Measurements from ENCODE around the gene ICAM2.

The ICAM2 gene
- total RNA-seq, result 58.2 to 84.7 (median 76.1) reads per million in 4 donors

GRCh38 chr17:64020056-64020766, at the start of gene ICAM2:
TSS of gene ICAM2 (minus strand) at chr17:64020633. CDS start at chr17:64006691, 13,942 bp downstream.
- DNase-seq, result peak; percentile 86 to 98 (median 93)

DNA sequence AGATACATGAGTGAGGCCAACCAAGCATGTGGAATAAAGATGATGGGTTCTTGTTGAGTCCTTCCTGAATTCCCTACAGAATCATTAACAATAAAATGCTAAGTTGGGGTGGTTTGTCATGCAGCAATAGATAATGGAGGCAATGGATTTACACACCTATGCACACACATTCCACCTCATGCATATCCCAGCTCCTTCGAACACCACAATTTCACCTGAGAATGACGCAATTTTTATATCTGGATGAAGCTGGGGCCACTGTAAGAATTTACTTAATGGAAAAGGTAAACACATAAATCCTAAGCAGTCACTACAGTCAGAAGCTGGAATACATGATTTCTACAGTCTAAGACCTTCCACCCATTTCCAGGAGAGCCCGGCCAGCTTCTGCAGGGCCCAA, 49.8 kb upstream of the ICAM2 start:
- no peak for DNase-seq

DNA sequence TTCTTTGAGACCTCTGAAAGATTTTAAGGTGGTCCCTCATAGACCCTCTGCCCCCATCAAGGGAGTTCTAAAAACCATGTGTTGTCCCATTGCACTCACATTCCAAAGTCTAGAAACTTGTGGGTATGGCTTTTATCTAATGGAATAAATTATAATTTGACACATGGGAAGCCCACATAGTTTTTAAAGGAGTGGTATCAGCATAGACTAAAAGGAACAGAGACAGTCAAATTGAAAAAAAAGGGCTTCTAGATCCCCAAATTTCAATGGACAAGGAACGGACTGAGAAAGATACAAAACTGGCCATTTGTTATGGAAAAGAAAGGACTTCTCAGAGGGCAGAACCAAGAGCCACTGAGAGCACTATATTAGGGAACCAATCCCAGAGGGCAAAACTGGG, 48.7 kb upstream of the ICAM2 start:
- DNase-seq, result no peak

- peak in 1 of 5 donors; percentile 38 for DNase-seq
Measured at GRCh38 chr17:64067657-64068056, 47.2 kb upstream of the ICAM2 start.

- peak in 3 of 5 donors; percentile 30 to 77 (median 39) for DNase-seq
Measured at GRCh38 chr17:64066716-64067115, 46.3 kb upstream of the ICAM2 start.

DNA sequence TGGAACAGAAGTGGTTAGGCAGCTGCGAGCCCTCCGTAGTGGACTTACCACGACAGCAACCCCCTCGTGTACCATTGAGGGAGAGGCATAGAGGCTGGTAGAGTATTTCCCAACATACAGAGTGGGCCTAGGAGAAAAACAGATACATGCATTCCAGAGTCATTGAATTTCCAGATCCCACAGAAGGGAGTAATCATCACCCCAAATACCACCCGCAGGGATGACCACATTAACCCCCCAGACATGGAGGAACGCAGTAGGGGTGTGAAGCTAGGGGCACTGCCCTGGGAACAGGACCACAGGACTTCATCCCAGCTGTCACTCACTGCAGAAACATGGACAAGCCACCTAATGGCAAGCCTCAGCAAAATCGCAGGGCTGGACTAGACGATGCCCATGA, 44.7 kb upstream of the ICAM2 start:
- DNase-seq, result no peak

GRCh38 chr17:64064331-64064730, 43.9 kb upstream of the ICAM2 start:
- DNase-seq, result no peak

DNA sequence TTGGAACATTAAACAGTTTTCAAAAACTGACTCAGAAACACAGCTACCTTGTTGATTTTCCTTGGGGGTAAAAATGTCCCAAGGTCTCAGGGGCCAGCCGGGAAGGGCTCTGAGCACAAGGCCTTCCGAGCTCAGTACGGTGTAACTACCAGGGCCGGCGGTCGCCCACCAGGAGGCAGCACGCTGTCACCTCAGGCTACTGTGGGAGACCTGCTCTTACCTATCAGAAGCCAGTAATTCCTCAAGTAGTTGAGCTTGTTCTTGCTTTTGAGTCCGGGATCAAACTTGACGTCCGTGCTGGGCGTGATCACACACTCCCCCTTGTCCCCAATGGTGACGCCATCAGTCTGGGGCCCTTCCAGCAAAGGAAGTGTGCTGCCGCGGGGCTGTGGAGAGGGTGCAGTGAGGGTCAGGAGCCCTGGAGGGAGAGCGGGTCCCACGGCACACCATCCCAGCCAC, 43.4 kb upstream of the ICAM2 start:
- peak in 4 of 5 donors; percentile 36 to 47 (median 40) for DNase-seq

- DNase-seq, result peak in 1 of 5 donors; percentile 38
Measured at GRCh38 chr17:64063088-64063487, 42.7 kb upstream of the ICAM2 start.

- peak in 1 of 5 donors; percentile 64 for DNase-seq
Measured at GRCh38 chr17:64061178-64061898, 40.9 kb upstream of the ICAM2 start.

DNA sequence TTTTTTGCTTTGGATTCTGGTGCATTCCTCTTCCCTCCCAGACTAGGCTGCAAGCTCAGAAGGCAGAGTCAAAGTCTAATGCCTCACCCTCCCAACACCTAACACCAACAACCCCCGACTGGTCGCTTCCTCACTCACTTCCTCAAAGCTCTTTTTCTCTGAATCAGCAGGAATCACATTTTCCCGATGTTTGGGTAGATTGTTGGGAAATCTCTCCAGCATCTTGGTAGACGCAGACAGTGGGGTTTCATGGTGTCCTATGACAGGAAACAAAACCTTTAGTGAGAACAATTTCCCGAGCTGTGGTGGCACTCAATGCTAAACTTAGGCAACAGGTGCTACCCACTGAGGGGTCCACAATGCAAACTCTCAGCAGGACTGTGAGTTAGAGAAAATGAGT, 39.9 kb upstream of the ICAM2 start:
- no peak for DNase-seq

DNA sequence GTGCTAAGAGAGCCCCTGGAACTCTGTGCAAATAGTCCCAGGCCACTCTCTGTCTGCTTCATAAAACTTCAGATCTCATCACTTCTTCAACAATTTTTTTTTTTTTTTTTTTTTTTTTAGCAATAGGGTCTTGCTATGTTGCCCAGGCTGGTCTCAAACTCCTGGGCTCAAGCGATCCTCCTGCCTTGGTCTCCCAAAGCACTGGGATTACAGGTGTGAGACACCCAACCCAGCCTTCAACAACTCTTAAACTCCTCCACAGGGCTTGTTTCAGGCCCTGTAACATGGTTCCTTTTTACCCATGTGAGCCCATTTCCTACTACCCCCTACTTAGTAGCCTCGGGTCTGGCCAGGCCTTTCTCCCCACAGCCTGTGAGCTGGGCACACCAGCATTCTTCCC, 39.3 kb upstream of the ICAM2 start:
- no peak for DNase-seq

GRCh38 chr17:64058621-64059020, 38.2 kb upstream of the ICAM2 start:
- no peak for DNase-seq

GRCh38 chr17:64057701-64058263, 37.3 kb upstream of the ICAM2 start:
- no peak for DNase-seq

- no peak for DNase-seq
Measured at GRCh38 chr17:64056269-64057005, 36.0 kb upstream of the ICAM2 start.

GRCh38 chr17:64055183-64056142, 35.0 kb upstream of the ICAM2 start:
- no peak for DNase-seq

GRCh38 chr17:64054304-64054703, 33.9 kb upstream of the ICAM2 start:
- no peak for DNase-seq

- DNase-seq, result no peak
Measured at GRCh38 chr17:64053101-64053500, 32.7 kb upstream of the ICAM2 start.

DNA sequence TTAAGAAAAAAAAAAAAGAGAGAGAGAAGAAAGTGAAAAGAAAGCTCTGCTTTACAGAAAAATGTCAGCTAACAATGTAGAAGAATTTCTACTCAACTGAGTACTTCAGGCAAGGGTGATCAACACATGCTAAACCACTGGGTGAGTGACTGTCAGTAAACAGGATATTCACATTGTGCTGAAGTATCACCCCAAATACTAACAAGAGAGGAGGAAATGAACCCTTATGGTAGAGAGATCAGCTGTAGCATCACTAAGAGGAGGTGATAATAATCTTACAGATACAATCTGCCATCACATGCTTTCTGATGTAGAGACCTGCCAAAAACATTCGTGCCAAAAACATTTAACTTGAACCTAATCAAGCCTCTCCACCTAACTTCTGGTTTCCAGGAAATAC, 30.7 kb upstream of the ICAM2 start:
- DNase-seq, result peak in 2 of 5 donors; percentile 6 to 86

DNA sequence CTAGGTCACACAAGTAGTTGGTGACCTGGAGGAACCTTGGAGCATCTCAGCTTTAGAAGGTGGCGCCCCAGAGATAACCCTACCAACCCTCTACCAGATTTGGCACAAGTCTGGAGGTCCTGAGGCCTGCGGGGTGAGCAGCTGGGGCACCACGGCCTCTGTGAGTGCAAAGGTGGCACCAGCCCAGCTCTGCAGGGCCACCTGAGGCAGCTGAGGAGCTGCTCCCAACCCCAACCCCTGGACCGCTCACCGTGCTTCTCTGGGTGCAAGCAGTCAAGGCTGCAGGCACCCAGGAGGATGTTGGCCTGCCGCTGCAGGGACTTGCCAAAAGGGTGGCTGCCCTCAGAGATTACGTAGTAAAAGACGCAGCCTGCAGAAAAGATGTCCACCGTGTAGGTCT, 28.4 kb upstream of the ICAM2 start:
- no peak for DNase-seq

DNA sequence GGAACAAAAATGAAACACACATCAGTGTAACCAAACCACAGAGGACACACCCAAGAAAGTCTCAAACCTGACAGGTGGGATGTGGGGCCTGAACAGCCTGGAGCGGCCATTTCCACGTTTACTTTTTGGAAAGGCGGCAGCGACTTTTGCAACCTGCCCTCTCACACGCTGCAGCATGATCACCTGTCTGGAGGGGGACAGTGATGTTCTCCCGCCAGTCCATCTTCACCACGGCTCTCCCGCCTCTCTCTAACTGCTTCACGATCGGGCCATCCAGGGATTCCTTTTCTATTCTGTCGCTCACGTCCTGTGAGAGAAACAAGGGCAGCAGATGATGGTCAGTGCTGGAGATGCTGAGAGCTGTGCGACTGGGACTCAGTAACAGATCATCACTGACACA, 24.7 kb upstream of the ICAM2 start:
- no peak for DNase-seq

Measured in T-helper 1 cell (primary cell).